Pons (tissue), 1 donor: ENCODE data around the gene AGGF1.
"Not testable (repeated sequence)": the region's sequence is repeated elsewhere in the genome, so short reads cannot be mapped to it uniquely, and the experiment has no call there.

Experiments used
- DNase-seq: peaks from one replicate; pipeline ENCODE4 v3.0.0-alpha.2; 2016; ENCODE audit warnings: low spot score

The AGGF1 gene

DNA sequence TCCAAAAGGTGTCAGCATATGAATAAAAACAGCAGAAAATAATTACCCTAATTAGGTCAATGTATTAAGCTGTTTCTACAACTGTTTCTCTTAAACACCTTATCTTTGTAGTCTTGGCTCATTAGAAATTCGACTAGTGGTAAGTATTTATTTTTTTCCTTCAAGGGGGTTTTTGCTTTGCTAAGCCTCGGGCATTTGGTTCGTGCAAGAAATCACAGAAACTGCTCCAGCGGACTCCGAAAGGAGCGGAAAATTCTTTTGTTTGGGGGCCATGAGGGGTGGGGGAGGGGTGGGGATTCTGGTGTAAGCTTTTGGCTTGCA is 56.1 kb downstream of the AGGF1 start:
- no peak for DNase-seq

DNA sequence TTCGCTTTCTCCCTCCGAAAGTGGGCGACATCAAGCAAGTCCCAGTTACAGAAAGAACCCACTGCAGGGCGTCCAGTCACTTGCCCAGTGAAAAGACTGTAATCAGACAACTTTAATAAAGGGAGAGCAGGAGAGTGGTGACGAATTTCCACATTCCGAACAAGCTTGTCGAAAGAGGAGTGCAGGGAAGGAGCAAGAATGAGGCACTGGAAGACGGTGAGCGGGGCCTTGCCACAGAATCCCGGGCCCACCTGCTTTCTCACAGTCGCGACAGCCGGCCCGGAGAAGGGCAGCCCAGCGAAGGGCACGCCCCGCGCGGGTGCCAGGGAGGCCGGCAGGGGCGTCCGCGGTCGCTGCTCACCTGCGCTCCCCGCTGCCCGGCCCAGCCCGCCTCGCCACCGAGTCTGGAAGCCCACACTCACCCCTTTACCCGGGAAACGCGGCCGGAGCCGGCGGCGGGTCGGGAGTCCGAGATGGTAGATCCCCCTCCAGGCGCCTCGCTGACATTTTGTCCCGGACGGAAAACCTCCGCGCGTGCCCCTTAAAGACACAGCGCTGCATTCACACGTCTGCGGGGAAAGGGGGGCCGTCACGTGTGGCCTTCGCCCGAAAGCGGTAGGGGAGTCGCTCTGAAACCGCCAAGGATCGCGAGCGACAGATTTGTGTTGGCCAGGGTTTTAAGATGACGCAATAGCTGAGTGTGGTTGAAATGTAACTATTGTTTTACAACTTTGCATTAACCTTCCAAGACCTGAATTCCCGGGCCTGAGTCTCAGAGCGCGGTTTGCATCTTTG is 56.7 kb downstream of the AGGF1 start, which contains the start of gene ZBED3:
ZBED3 (minus strand) TSS at position 597 of the 795 bp plus-strand sequence. CDS start 9,407 bp downstream, outside the sequence.
- peak; percentile 86 for DNase-seq

DNA sequence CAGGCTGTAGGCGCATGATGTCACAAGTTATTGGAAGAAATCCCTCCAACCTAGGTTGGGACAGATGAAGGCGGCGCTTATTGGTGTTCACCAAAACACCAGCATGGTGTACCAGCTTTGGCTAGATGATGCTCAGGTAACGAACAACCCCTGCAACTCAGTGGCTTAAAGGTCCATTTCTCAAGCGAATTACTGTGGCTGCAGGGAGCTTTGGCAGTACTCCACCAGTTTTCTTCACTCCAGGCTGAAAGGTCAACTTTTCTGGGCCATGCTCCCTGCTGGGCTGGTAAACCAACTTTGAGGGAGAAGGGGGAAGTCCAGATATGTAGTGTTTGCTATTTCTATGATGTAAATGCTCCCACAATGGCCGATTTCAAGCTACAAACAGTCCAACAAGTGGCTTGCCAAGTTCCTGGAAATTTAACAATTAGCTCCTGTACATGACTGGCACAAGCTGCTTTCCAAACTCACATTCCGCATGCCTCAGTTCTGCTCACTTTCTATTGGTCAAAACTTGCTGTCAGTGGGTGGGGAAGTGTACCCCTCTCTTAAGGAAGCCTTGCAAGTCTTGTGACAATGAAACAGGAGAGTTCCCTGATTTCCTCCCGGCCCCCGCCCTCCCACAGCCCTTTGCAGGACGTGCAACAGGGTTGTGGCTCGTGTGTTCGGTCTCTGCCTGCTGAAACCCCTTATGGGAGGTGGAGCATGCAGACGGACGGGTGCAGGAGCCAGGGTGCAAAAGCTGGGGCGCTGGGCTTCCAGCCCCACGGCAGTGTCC is 57.5 kb downstream of the AGGF1 start:
- peak; percentile 81 for DNase-seq

DNA sequence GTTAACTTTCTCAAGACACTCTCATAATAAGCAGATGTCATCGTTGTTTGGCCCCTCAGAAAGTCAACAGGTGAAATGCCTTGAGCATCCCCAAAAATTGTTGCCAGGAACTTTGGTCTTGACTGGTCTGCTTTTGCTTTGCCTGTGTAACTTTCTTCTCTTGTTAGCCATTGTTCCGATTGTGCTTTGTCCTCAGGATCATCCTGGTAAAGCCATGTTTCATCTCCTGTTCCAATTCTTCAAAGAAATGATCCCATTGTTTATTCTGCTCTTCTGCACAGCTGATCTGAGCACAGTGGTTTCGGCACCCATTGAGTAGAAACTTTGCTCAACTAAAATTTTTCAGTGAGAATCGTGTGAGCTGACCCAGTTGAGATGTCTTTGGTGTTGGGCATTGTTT is 65.0 kb downstream of the AGGF1 start:
- peak; percentile 82 for DNase-seq

DNA sequence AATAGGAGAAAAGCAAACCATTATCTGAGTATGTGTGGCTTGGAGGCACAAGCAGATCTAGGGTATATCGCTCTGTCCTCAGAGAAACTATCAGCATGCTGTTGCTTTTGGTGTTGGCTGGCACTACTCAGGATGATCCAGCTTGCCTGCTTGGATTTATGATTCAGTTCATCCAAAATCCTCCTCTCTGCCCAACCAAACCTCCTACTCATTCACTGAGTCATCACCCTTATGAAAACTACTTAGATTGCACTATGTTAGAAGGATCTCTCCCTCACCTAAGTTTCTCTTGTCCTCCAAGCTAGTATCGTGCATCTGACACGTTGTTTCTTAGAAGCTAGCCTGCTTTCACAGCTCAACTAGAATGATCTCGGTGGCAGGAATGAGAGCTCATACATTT is 71.1 kb downstream of the AGGF1 start:
- DNase-seq, result no peak

DNA sequence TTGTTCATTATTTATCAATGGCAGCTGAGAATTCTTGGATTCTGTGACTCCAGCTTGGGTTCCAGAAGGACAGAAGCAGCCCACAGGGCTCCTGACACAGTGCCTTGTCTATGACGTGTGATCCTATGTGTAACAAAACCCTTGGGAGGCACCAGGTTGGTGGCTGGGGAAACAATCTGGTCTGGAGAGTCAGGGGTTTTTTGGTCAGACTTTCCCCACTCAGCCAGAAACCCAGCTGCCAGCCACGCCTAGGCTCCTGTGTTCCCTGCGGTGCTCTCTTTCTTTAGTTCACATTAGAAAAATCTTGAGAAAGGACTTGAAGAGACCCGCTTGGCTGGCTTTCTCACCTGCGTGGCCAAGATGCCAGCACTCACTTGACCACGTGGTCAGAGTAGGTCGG is 72.3 kb downstream of the AGGF1 start:
- no peak for DNase-seq

DNA sequence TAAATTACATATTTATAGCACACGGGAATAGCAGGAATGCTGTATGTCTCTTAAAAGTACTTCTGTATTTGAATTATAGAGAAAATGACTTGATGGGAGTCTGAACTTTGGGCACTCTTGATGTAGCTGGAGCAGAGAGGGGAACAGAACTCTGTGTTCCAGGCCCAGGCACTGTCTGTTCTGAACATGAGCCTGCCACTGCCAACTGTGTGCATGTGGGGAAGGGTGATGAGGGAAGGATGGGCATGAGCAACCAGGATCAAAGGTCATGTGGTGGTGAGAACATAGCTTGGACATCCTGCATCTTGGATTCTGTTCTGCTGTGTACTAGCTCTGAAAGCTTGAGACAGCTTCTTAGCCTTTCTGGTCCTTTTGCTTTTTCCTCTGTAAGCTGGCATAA is 73.3 kb downstream of the AGGF1 start:
- DNase-seq, result no peak

DNA sequence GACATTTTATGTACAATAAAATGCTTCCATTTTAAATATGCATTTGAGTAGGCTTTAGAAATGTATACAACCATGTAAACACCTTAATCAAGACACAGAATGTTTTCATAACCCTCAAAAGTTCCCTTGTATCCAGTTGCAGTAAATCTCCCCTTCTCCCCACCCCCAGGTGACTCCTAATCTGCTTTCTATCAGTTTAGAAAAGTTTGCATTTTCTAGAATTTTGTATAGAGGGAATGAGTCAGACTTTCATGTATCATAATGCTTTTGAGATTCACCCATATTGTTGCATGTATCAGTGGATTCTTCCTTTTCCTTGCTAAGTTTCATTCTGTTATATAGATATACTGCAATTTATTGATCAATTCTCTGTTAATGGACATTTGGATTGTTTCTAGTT is 74.6 kb downstream of the AGGF1 start:
- no peak for DNase-seq

DNA sequence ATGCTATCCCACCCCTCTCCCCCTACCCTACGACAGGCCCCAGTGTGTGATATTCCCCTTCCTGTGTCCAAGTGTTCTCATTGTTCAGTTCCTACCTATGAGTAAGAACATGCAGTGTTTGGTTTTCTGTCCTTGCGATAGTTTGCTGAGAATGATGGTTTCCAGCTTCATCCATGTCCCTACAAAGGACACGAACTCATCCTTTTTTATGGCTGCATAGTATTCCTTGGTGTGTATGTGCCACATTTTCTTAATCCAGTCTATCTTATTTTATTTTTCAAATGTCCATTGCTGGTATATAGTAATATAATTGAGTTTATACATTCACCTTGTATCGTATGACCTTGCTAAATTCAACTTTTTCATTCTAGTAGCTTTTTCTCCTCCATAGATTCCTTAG is 76.8 kb downstream of the AGGF1 start:
- not testable (repeated sequence) for DNase-seq
